UCSD-AML1 (cell line): Measurements from ENCODE around the gene TULP4.
"Not testable (repeated sequence)": the region's sequence is repeated elsewhere in the genome, so short reads cannot be mapped to it uniquely, and the experiment has no call there.

ENCODE experiments used
- DNase-seq: peaks from one replicate; lab custom pipeline; 2025; ENCODE audit not compliant: unreplicated experiment; lab: John Stamatoyannopoulos, UW

TULP4 gene

DNA sequence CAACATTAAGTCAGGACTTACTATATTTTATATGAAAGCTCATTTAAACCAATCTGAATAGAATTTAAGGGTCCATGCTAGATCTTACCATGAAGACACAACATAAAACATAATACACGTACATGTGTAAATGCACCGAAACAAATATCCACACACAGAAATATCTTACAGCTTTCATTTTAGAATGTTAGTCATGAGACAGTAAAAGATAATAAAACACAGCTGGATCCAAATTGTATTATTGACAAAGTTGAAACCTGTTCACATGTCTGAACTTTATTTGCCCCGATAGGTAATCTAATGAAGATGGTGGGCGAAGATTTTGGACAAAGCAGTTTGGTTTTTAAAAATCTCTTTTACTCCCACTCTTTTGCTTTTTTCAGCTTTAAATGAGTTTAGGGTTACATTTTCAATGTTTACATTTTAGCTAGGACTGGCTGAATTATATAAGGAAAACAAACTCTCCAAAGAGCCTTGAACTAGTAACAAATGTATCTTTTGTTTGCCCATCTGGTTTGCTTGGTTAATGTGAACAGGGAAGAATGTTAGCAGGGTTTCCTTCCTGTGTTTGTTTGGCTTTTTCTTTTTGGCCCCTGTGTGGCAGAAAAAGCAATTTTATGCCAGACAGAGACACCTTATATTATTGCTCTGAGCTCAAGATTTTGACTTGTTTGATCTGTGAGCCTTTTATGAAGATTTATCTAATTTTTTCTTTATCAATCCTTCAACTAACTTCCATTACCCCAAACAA lies 242.5 kb downstream of the TULP4 start:
- no peak for DNase-seq

DNA sequence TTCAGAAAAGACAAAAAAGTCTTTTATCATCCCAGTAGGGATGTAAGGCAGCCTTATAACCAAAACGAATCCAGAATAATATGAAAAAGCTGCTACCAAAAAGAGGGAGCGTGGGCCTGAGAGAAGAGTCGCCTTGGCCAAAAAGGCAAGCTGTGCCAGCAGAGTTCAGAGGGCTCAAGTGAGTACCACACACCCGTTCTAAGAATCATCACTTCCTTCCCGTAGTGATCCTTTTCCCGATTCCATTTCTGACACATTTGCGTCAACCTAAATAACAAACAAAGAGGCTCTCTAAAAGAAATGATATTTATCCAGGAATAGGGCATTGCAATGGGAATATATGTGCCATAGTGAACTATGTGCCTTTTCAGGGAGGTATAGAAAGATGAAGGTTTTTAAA lies 243.8 kb downstream of the TULP4 start:
- no peak for DNase-seq

DNA sequence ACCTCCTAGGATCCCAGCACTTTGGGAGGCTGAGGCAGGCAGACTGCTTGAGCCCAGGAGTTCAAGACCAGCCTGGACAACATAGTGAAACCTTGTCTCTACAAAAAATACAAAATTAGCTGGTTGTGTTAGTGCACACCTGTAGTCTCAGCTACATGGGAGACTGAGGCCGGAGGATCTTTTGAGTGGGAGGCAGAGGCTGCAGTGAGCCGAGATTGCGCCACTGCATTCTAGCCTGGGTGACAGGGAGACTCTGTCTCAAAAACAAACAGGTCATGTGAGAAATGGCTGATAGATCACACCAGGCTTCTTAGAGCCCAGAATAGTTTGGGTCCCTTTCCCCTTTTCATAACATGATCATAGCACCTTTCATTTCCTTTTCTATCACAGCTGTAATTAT lies 244.8 kb downstream of the TULP4 start:
- not testable (repeated sequence) for DNase-seq

DNA sequence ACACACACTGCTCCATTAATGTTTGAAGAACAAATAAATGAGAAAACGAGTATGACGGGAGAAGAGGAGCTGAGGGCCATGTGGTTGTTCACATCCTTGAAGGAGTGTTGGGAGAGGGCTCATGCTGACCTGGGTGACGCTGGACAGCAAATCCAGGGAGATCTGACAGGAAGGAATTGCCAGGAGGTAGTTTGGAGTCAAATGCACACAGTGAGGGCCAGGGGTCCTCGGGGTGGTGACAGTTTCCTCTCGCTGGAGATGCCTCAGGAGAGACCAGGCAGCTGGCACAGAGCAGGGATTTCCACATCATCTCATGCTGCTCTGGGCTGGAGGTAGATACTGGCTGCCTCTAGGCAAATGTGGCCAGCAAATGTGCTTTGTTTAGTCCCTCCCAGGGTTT lies 245.7 kb downstream of the TULP4 start:
- no peak for DNase-seq

DNA sequence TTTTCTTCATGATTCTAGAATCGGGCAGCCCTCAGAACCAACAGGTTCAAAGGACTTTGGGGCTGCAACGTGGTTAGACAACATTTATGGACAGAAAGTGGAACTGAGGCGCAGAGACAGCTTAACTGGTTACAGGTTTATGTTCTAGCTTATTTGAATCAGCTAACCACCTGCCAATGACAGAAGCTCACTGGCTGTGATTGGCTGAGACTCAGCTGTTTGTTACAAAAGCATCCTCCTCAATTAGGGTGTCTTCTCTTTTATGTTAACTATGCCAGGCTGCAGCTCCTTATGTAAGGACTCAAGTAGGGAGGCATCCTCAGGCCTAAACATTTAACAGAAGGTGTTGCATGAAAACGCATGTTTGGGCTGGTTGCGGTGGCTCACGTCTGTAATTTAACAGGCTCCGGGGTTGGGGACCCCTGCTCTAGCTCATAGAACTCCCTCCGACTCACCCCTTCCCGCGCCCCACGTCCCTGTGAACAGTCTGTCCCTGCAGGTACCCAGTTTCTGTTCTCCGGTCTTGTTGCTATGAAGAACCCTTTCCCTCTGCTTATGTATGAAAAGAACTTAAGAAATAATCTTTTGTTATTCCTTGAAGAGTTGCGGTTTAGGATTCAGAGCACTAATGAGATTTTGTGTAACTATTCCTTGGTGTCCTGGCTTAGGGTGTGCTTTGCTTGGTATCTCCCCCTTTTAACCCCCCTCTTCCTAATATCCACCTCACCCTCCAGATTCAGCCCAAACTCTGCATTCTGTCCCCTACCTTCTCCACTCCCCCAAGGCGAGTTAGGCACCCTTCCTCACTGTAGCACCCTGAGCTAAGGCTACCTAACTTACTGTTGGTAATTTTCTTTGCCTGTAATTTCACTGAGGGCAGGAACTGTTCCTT lies 246.4 kb downstream of the TULP4 start:
- no peak for DNase-seq

DNA sequence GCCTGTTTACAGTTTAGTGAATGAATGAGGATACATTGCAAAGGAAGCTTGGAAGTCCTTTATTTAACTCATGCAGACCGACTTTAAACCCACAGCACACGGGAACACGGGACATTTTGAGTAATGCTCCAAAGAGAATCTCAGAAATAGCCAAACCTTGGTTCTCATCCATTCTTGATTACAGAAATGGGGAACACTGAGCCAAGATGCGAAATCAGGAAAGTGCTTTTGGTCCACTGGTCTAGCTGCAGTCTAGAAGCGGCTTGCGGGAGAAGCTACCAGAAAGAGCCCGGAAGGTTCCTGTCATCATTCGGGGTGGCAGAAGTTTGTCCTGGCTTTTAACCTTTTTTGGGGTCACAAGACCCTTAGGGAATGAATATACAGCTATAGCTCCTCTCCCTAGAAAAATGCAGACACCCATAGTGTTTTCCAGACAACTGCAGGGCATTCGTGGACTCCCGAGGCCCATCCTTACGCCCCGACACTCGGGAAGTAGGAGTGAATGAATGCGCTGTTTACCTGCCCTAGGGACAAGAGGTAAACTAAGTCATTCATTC lies 247.2 kb downstream of the TULP4 start:
- no peak for DNase-seq

DNA sequence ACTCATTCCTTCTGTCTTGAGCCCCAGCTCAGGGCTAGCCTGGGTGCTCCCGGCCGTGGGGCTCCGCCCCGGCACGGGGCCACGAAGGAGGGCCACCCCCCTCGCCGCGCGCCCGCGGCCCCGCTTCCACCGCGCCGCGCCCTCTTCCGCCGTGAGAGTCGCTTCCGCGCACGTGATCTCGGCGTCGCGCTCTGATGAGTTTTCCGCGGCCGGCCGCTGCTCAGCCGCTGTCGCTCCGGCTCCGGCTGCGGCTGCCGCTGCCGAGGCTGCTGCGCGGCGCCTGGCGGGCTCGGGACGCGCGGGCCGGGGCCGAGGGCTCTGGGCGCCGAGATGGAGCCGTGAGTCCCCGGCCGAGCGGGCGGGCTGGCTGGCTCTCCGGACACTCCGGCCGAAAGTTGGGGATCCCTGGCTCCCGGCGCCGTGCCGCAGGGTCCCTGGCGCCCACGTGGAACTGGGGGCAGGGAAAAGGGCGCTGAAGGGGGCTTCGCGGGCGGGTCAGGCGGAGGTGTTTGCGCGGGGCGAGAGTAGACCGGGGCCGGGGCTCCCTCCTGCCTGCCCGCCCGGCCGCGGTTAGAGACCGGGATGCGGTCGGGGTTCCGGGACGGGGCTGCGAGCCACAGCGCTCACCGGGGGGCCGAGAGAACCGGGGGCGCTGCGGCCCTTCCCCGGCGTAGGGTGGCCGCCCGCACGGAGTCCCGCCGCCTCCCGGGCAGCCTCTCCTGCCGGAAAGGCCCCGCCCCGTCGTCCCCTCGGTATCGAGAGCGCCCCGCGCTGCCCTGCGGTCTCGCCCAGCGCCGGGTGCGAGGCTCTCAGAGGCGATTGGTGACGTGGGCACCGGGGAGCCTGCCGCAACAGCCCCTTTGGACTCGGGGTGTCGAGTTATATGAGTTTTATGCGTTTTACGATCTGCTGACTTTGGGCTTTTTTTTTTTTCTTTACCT lies 247.9 kb downstream of the TULP4 start, which contains the start of gene TMEM181:
TMEM181 (plus strand) TSS at position 197 of the 941 bp plus-strand sequence; CDS start at position 331, 134 bp downstream.
- DNase-seq, result peak; percentile 90

DNA sequence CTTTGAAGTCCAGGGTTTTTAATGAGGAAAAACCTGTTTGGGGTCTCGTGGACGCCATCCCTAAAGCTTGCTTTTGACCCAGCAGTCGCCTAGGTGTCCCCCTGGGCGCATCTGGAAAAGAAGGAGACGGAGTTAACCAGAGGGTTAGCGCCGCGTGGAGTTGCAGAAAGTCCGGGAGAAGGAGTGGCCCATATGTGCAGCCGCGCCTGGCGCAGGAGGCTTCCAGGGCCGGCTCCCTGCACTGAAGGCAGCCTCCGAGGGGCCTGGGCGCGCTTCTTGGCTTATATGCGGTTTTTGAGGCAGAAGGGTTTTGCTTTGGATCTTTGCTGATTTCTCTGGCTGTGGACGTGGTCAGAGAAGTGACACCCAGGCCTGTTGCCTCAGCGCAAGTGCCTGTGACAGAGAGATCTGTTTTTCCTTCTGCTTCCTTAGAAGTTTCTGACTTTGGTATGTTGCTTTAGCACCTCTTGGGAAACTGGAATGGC lies 248.6 kb downstream of the TULP4 start:
- DNase-seq, result no peak
